Parathyroid adenoma (tissue), 2 donors: ENCODE results near the gene HELLS.
"Not testable (repeated sequence)": the region's sequence is repeated elsewhere in the genome, so short reads cannot be mapped to it uniquely, and the experiment has no call there.

ENCODE experiments used
- H2AFZ ChIP-seq: fragments of 300-600 bp; sonication (generic); one replicate; pipeline ENCODE4 v1.7.0; 2017; ENCODE audit warnings: antibody characterized with exemption, mild to moderate bottlenecking
- H3K27ac ChIP-seq: fragments of 300-600 bp; sonication (generic); one replicate; pipeline ENCODE4 v1.7.0; 2017
- H3K27me3 ChIP-seq: fragments of 300-600 bp; sonication (generic); one replicate; pipeline ENCODE4 v1.7.0; 2017; ENCODE audit warnings: low read length; ENCODE audit not compliant: control insufficient read depth, insufficient read depth
- H3K36me3 ChIP-seq: fragments of 300-600 bp; sonication (generic); one replicate; pipeline ENCODE4 v1.7.0; 2017; ENCODE audit warnings: low read length; ENCODE audit not compliant: control insufficient read depth, insufficient read depth
- H3K4me1 ChIP-seq: fragments of 300-600 bp; sonication (generic); one replicate; pipeline ENCODE4 v1.7.0; 2017; ENCODE audit warnings: control low read depth
- H3K4me2 ChIP-seq: fragments of 300-600 bp; sonication (generic); one replicate; pipeline ENCODE4 v1.7.0; 2017; ENCODE audit warnings: low read length
- H3K4me3 ChIP-seq: fragments of 300-600 bp; sonication (generic); one replicate; pipeline ENCODE4 v1.7.0; 2017; ENCODE audit warnings: low read depth, low read length
- H3K79me2 ChIP-seq: fragments of 300-600 bp; sonication (generic); one replicate; pipeline ENCODE4 v1.7.0; 2017; ENCODE audit warnings: control low read depth
- H3K9ac ChIP-seq: fragments of 300-600 bp; sonication (generic); one replicate; pipeline ENCODE4 v1.7.0; 2017; ENCODE audit warnings: mild to moderate bottlenecking
- H3K9me3 ChIP-seq: fragments of 300-600 bp; sonication (generic); one replicate; pipeline ENCODE4 v1.7.0; 2017; ENCODE audit warnings: low read length; ENCODE audit not compliant: control insufficient read depth
- CTCF ChIP-seq: fragments of 300-600 bp; sonication (generic); IDR thresholded peaks from one replicate; pipeline ENCODE4 v1.7.0; 2017; ENCODE audit warnings: antibody characterized with exemption, mild to moderate bottlenecking
- donor health status: primary hyperparathyroidism.

The HELLS gene

GRCh38 chr10:94521276-94522250 lies 24.0 kb upstream of the HELLS start:
- H3K36me3 ChIP-seq: no peaks in the 10 kb centered on the region
- H3K9me3 ChIP-seq: no peaks in the 10 kb centered on the region
- H3K4me3 ChIP-seq: no peak overlapping the region
- H3K9ac ChIP-seq: no peak overlapping the region
- H3K79me2 ChIP-seq: no peaks in the 10 kb centered on the region
- no peaks in the 10 kb centered on the region for H3K4me1 ChIP-seq
- H3K27ac ChIP-seq: no peak overlapping the region
- H3K27me3 ChIP-seq: no peaks in the 10 kb centered on the region
- no peak overlapping the region for H2AFZ ChIP-seq
- TF ChIP-seq CTCF: no peak
- no peak overlapping the region for H3K4me2 ChIP-seq

- Histone ChIP-seq H3K79me2 (no peaks in the 10 kb centered on the region), H3K9me3 (no peaks in the 10 kb centered on the region), H3K4me3 (no peak overlapping the region), H2AFZ (no peak overlapping the region), H3K9ac (no peak overlapping the region), H3K27me3 (no peaks in the 10 kb centered on the region), H3K4me1 (no peaks in the 10 kb centered on the region), H3K4me2 (no peak overlapping the region), H3K27ac (no peak overlapping the region), H3K36me3 (no peaks in the 10 kb centered on the region)
- TF ChIP-seq CTCF: no peak
Observed at GRCh38 chr10:94524146-94524545, 21.4 kb upstream of the HELLS start.

- H3K4me2 ChIP-seq: no peak overlapping the region
- H2AFZ ChIP-seq: no peak overlapping the region
Observed at GRCh38 chr10:94524711-94525110, 20.9 kb upstream of the HELLS start.

GRCh38 chr10:94531550-94531949 lies 14.0 kb upstream of the HELLS start:
- H3K9ac ChIP-seq, H3K79me2 ChIP-seq, H2AFZ ChIP-seq, H3K4me1 ChIP-seq, H3K4me2 ChIP-seq, H3K4me3 ChIP-seq, H3K27ac ChIP-seq, H3K9me3 ChIP-seq, H3K36me3 ChIP-seq, H3K27me3 ChIP-seq: not testable (repeated sequence)

More at GRCh38 chr10:94524711-94525110, 20.9 kb upstream of the HELLS start:
- no peaks in the 10 kb centered on the region for H3K27me3 ChIP-seq
- H3K27ac ChIP-seq: no peak overlapping the region
- H3K9ac ChIP-seq: no peak overlapping the region
- no peak for TF ChIP-seq CTCF
- H3K9me3 ChIP-seq: no peaks in the 10 kb centered on the region
- H3K4me1 ChIP-seq: no peaks in the 10 kb centered on the region
- no peaks in the 10 kb centered on the region for H3K79me2 ChIP-seq
- no peaks in the 10 kb centered on the region for H3K36me3 ChIP-seq
- H3K4me3 ChIP-seq: no peak overlapping the region

- no peak overlapping the region for H2AFZ ChIP-seq
- H3K9ac ChIP-seq: no peak overlapping the region
- no peaks in the 10 kb centered on the region for H3K36me3 ChIP-seq
- H3K4me1 ChIP-seq: no peaks in the 10 kb centered on the region
- no peak overlapping the region for H3K4me3 ChIP-seq
- H3K9me3 ChIP-seq: no peaks in the 10 kb centered on the region
- H3K27me3 ChIP-seq: no peaks in the 10 kb centered on the region
- H3K27ac ChIP-seq: no peak overlapping the region
- no peak overlapping the region for H3K4me2 ChIP-seq
- TF ChIP-seq CTCF: no peak
- no peaks in the 10 kb centered on the region for H3K79me2 ChIP-seq
Observed at GRCh38 chr10:94533027-94533426, 12.6 kb upstream of the HELLS start.

- H3K36me3 ChIP-seq, H3K27me3 ChIP-seq, H3K9ac ChIP-seq, H3K9me3 ChIP-seq, H3K79me2 ChIP-seq, H3K27ac ChIP-seq, H2AFZ ChIP-seq, H3K4me2 ChIP-seq, H3K4me3 ChIP-seq, H3K4me1 ChIP-seq: not testable (repeated sequence)
Observed at GRCh38 chr10:94542282-94542681, 3.3 kb upstream of the HELLS start.
